ENCODE measurements around the gene TMEM132A. TPM values are rescaled to one million over a fixed set of nuclear protein-coding genes. Genes with fewer than 3 reads are reported as not detected.
A peak's percentile ranks its signal among the peaks of the same experiment; 100 is the strongest.

Gene TMEM132A
- total and polyA plus RNA-seq, 9 of the 15 experiments (the other 6 are each of a cell fraction or from before 2014, with no cell fraction given) = 0.04 to 1.1 (median 0.18) TPM; not detected in 4

DNA sequence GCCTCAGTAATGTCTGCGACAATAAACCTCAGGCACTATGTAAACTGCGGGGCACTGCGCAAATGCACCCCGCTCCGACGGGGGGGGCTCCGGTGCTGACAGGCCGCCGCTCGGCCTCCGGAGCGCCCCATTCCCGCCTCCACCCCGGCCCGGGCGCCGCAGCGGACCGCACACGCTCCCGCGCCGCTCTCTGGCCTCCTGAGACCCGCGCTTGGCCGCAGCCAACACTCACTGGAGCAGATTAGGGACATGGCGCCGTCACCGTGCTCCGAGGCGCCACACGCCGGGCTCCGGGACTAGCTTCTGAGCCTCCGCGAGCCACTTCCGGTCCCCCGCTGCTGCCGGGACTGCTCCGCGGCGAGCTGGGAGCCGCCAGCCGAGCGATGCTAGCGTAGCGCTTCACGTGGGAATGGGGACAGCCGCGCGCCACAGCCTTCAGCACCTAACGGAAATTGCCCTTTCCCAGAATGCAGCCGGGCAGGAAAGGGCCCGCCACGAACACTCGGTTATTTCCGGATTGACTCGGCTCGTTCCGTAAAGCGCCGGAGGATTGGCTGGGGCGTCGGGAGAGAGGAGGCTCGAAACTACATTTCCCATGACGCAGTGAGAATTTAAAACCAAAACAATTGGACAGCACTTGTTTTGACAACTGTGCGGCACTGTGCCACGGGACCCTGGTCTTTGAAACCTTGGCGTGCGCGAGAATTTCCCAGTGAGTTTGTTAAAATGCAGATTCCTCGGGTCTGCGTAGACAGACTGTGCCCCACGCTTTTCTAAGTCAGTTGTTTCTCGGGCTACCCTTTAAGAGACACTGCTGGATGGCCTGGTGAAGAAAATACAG is 17.9 kb upstream of the TMEM132A start, which contains the start of gene PRPF19 (continued):
- TF ChIP-seq, protein P1, sequence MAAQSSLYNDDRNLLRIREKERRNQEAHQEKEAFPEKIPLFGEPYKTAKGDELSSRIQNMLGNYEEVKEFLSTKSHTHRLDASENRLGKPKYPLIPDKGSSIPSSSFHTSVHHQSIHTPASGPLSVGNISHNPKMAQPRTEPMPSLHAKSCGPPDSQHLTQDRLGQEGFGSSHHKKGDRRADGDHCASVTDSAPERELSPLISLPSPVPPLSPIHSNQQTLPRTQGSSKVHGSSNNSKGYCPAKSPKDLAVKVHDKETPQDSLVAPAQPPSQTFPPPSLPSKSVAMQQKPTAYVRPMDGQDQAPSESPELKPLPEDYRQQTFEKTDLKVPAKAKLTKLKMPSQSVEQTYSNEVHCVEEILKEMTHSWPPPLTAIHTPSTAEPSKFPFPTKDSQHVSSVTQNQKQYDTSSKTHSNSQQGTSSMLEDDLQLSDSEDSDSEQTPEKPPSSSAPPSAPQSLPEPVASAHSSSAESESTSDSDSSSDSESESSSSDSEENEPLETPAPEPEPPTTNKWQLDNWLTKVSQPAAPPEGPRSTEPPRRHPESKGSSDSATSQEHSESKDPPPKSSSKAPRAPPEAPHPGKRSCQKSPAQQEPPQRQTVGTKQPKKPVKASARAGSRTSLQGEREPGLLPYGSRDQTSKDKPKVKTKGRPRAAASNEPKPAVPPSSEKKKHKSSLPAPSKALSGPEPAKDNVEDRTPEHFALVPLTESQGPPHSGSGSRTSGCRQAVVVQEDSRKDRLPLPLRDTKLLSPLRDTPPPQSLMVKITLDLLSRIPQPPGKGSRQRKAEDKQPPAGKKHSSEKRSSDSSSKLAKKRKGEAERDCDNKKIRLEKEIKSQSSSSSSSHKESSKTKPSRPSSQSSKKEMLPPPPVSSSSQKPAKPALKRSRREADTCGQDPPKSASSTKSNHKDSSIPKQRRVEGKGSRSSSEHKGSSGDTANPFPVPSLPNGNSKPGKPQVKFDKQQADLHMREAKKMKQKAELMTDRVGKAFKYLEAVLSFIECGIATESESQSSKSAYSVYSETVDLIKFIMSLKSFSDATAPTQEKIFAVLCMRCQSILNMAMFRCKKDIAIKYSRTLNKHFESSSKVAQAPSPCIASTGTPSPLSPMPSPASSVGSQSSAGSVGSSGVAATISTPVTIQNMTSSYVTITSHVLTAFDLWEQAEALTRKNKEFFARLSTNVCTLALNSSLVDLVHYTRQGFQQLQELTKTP (IDR thresholded peaks at IDR 0.05; ENCODE audit: low read depth in 1 of 2, partially characterized antibody in 2 of 2) = peak in 1 of 2 experiments; percentile 90
- no peak; the same call in 1 of the 2 replicates for TF ChIP-seq MAFK (IDR thresholded peaks at IDR 0.05; ENCODE audit: low read length)
- 0 out of 2 replicates have a peak, but pooled peaks have one; percentile 1 for TF ChIP-seq GATA2 (CRISPR knock-in tag; IDR thresholded peaks at IDR 0.05)
- peak; percentile 25; the same call in 1 of the 2 replicates for TF ChIP-seq POLR2H (tag; IDR thresholded peaks at IDR 0.05; ENCODE audit: low read depth)
- no peak for TF ChIP-seq NCOA6 (IDR thresholded peaks at IDR 0.05)
- no peak for TF ChIP-seq ZNF347 (CRISPR knock-in tag; IDR thresholded peaks at IDR 0.05; ENCODE audit: low read depth)
- TF ChIP-seq ZEB2 (IDR thresholded peaks at IDR 0.05) = no peak
- TF ChIP-seq CAMTA2 (CRISPR knock-in tag; conservative IDR thresholded peaks at IDR 0.05) = no peak
- no peak for TF ChIP-seq ZNF778 (CRISPR knock-in tag; IDR thresholded peaks at IDR 0.05)
- TF ChIP-seq ZNF24 (IDR thresholded peaks at IDR 0.05) = peak; percentile 29; the same call in 1 of the 2 replicates
- TF ChIP-seq HDAC2 (IDR thresholded peaks at IDR 0.05) = no peak
- peak; percentile 83 for TF ChIP-seq TBP (optimal IDR thresholded peaks at IDR 0.05; ENCODE audit: low read depth, low read length)
- TF ChIP-seq L3MBTL2 (IDR thresholded peaks at IDR 0.05) = peak; percentile 63; the same call in 1 of the 2 replicates
- TF ChIP-seq ZNF263 (CRISPR knock-in tag; IDR thresholded peaks at IDR 0.05; ENCODE audit: borderline replicate concordance) = no peak
- TF ChIP-seq, protein P2, sequence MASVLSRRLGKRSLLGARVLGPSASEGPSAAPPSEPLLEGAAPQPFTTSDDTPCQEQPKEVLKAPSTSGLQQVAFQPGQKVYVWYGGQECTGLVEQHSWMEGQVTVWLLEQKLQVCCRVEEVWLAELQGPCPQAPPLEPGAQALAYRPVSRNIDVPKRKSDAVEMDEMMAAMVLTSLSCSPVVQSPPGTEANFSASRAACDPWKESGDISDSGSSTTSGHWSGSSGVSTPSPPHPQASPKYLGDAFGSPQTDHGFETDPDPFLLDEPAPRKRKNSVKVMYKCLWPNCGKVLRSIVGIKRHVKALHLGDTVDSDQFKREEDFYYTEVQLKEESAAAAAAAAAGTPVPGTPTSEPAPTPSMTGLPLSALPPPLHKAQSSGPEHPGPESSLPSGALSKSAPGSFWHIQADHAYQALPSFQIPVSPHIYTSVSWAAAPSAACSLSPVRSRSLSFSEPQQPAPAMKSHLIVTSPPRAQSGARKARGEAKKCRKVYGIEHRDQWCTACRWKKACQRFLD (CRISPR knock-in tag; IDR thresholded peaks at IDR 0.05) = no peak
- TF ChIP-seq MAFG (tag; conservative IDR thresholded peaks at IDR 0.05) = no peak
- TF ChIP-seq, protein P3, sequence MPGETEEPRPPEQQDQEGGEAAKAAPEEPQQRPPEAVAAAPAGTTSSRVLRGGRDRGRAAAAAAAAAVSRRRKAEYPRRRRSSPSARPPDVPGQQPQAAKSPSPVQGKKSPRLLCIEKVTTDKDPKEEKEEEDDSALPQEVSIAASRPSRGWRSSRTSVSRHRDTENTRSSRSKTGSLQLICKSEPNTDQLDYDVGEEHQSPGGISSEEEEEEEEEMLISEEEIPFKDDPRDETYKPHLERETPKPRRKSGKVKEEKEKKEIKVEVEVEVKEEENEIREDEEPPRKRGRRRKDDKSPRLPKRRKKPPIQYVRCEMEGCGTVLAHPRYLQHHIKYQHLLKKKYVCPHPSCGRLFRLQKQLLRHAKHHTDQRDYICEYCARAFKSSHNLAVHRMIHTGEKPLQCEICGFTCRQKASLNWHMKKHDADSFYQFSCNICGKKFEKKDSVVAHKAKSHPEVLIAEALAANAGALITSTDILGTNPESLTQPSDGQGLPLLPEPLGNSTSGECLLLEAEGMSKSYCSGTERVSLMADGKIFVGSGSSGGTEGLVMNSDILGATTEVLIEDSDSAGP (CRISPR knock-in tag; IDR thresholded peaks at IDR 0.05) = no peak; the same call in 1 of the 2 replicates
- no peak for TF ChIP-seq ZNF780A (CRISPR knock-in tag; IDR thresholded peaks at IDR 0.05)
- TF ChIP-seq, protein P4, sequence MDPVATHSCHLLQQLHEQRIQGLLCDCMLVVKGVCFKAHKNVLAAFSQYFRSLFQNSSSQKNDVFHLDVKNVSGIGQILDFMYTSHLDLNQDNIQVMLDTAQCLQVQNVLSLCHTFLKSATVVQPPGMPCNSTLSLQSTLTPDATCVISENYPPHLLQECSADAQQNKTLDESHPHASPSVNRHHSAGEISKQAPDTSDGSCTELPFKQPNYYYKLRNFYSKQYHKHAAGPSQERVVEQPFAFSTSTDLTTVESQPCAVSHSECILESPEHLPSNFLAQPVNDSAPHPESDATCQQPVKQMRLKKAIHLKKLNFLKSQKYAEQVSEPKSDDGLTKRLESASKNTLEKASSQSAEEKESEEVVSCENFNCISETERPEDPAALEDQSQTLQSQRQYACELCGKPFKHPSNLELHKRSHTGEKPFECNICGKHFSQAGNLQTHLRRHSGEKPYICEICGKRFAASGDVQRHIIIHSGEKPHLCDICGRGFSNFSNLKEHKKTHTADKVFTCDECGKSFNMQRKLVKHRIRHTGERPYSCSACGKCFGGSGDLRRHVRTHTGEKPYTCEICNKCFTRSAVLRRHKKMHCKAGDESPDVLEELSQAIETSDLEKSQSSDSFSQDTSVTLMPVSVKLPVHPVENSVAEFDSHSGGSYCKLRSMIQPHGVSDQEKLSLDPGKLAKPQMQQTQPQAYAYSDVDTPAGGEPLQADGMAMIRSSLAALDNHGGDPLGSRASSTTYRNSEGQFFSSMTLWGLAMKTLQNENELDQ (CRISPR knock-in tag; IDR thresholded peaks at IDR 0.05; ENCODE audit: borderline replicate concordance) = no peak
